Measurements from ENCODE around the gene PPM1N. TPM values are rescaled to one million over a fixed set of nuclear protein-coding genes. Genes with fewer than 3 reads are reported as not detected.

Gene PPM1N
- total and polyA plus RNA-seq, 4 donors, result 0.67 to 2.5 (median 0.88) TPM; not detected in 1

- 84 to 85% methylated on average over 5 of the region's 5 CpGs for WGBS, 2 donors
- ATAC-seq (ENCODE audit: low FRiP score), result no peak
- Histone ChIP-seq H3K9me3 (ENCODE audit: control insufficient read depth, low read length) (no peaks in the 10 kb centered on the region), H3K4me3 (ENCODE audit: low read length in 2 of 2) (no peak overlapping the region), H3K4me1 (ENCODE audit: control insufficient read depth in 1 of 2, insufficient read depth in 2 of 2, low read length in 2 of 2) (no peaks in the 10 kb centered on the region), H3K27ac (ENCODE audit: low read depth in 1 of 2, low read length in 2 of 2) (no peak overlapping the region), H3K27me3 (ENCODE audit: control insufficient read depth in 1 of 2, insufficient read depth in 2 of 2, low read length in 1 of 2) (no peaks in the 10 kb centered on the region), H3K36me3 (ENCODE audit: control insufficient read depth in 1 of 2, insufficient read depth in 2 of 2, low read length in 1 of 2) (no peaks in the 10 kb centered on the region)
- intact Hi-C loops (cut with DNase I), result no loop called here
- no peak for DNase-seq
Measured at GRCh38 chr19:45495178-45495577, 3.1 kb upstream of the PPM1N start.

DNA sequence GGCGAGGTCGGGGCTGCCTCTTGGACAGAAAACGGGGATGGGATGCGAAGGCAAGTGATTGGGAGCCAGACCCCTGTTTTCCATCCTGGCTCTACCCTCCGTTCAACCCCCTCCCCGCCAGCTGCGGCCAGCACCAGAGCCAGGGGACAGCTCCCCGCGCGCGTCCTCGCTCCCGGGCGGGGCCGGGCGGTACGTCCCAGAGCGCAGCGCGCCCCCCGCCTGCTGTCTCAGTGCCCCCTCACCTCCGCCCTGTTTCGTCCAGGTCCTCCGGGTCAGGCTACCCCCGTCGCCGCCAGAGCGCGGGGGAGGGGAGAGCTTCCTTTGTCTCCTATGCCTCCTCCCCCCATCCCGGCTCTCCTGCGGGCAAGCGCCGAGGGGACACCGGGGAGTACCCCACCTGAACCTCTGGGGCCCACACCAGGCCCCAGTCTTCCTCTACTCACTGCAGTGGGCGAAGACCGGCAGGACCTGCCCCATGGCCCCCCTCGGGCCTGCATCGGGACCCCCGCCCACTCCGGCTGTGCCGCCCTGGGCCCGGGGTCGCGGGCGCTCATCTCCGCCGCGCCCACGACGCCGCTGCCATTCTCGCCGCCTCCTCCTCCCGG lies 1.8 kb upstream of the PPM1N start:
- peak in 1 of 2 donors; percentile 85 for DNase-seq
- Histone ChIP-seq H3K27ac (ENCODE audit: low read depth in 1 of 2, low read length in 2 of 2) (no peak overlapping the region), H3K4me1 (ENCODE audit: control insufficient read depth in 1 of 2, insufficient read depth in 2 of 2, low read length in 2 of 2) (no peaks in the 10 kb centered on the region), H3K27me3 (ENCODE audit: control insufficient read depth in 1 of 2, insufficient read depth in 2 of 2, low read length in 1 of 2) (no peaks in the 10 kb centered on the region), H3K4me3 (ENCODE audit: low read length in 2 of 2) (peak overlapping the region; percentile 40 to 56), H3K36me3 (ENCODE audit: control insufficient read depth in 1 of 2, insufficient read depth in 2 of 2, low read length in 1 of 2) (no peaks in the 10 kb centered on the region), H3K9me3 (ENCODE audit: control insufficient read depth, low read length) (no peaks in the 10 kb centered on the region)
- peak; percentile 24 for ATAC-seq (ENCODE audit: low FRiP score)
- intact Hi-C loops (cut with DNase I), result no loop called here
- WGBS, 2 donors, result 1% methylated on average over 40 to 54 of the region's 54 CpGs

DNA sequence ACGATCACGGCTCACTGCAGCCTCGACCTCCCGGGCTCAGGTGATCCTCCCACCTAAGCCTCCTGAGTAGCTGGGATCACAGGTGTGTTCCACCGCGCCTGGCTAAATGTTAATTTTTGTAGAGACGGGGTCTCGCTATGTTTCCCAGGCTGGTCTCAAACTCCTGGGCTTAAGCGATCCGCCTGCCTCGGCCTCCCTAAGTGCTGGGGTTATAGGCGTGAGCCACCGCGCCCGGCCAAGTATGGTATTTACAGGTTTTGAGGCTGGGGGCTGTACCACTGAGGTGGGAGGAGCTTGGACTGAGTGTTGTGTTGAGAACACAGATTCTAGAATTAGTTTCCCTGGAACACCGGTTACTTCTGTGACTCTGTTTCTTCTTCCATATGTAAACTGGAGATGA lies 452 bp upstream of the PPM1N start:
- H3K9me3 ChIP-seq (ENCODE audit: control insufficient read depth, low read length), result no peaks in the 10 kb centered on the region
- WGBS, 2 donors, result 17 to 23% methylated on average over 16 of the region's 16 CpGs
- no peak for DNase-seq
- no peak overlapping the region for H3K27ac ChIP-seq (ENCODE audit: low read depth in 1 of 2, low read length in 2 of 2)
- no peaks in the 10 kb centered on the region for H3K27me3 ChIP-seq (ENCODE audit: control insufficient read depth in 1 of 2, insufficient read depth in 2 of 2, low read length in 1 of 2)
- H3K36me3 ChIP-seq (ENCODE audit: control insufficient read depth in 1 of 2, insufficient read depth in 2 of 2, low read length in 1 of 2), result no peaks in the 10 kb centered on the region
- no peaks in the 10 kb centered on the region for H3K4me1 ChIP-seq (ENCODE audit: control insufficient read depth in 1 of 2, insufficient read depth in 2 of 2, low read length in 2 of 2)
- no peak for ATAC-seq (ENCODE audit: low FRiP score)
- intact Hi-C loops (cut with DNase I), result no loop called here
- H3K4me3 ChIP-seq (ENCODE audit: low read length in 2 of 2), result no peak overlapping the region

DNA sequence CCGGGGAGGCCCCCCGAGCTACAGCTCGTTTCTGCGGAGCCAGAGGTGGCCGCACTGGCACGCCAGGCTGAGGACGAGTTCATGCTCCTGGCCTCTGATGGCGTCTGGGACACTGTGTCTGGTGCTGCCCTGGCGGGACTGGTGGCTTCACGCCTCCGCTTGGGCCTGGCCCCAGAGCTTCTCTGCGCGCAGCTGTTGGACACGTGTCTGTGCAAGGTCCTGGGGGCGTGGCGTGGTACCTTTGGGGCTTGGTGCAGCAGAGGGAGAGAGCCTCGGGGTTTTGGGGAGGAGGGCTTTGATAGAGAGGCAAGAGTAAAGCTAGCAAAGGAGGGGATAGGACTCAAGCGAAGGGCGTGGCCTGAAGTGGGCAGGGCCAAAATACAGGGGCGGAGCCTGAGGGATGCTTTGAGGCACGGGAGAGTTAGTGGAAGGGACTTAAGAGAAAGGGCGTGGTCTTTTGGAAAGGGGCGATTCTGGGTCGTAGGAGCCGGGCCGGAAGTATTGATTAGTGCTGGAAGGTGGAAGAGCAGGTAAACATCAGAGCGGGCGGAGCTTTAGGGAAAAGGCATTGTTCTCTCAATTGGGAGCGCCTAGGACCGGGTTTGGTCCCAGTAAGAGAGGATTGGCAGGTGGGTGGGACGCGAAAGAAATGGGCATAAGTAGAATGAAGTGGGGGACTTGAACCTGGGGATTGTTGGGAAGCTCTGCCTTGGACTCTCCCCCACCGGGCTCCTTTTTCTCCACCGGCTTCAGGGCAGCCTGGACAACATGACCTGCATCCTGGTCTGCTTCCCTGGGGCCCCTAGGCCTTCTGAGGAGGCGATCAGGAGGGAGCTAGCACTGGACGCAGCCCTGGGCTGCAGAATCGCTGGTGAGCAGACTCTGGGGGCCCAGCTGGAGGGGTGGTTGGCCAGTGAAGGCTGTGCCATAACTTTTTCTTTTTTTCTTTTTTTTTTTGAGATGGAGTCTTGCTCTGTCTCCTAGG lies 1.2 kb downstream of the PPM1N start:
- intact Hi-C loops (cut with DNase I), result no loop called here
- Histone ChIP-seq H3K27ac (ENCODE audit: low read depth in 1 of 2, low read length in 2 of 2) (no peak overlapping the region), H3K4me1 (ENCODE audit: control insufficient read depth in 1 of 2, insufficient read depth in 2 of 2, low read length in 2 of 2) (no peaks in the 10 kb centered on the region), H3K27me3 (ENCODE audit: control insufficient read depth in 1 of 2, insufficient read depth in 2 of 2, low read length in 1 of 2) (no peaks in the 10 kb centered on the region), H3K9me3 (ENCODE audit: control insufficient read depth, low read length) (no peaks in the 10 kb centered on the region), H3K36me3 (ENCODE audit: control insufficient read depth in 1 of 2, insufficient read depth in 2 of 2, low read length in 1 of 2) (no peaks in the 10 kb centered on the region), H3K4me3 (ENCODE audit: low read length in 2 of 2) (no peak overlapping the region)
- ATAC-seq (ENCODE audit: low FRiP score) (no peak), DNase-seq (peak in 1 of 2 donors; percentile 71)
- WGBS, 2 donors, result 10 to 11% methylated on average over 37 of the region's 37 CpGs

- DNase-seq (no peak), ATAC-seq (ENCODE audit: low FRiP score) (no peak)
- WGBS, 2 donors, result 84 to 86% methylated on average over 8 of the region's 8 CpGs
- intact Hi-C loops (cut with DNase I), result no loop called here
- H3K9me3 ChIP-seq (ENCODE audit: control insufficient read depth, low read length), result no peaks in the 10 kb centered on the region
- H3K4me1 ChIP-seq (ENCODE audit: control insufficient read depth in 1 of 2, insufficient read depth in 2 of 2, low read length in 2 of 2), result no peaks in the 10 kb centered on the region
- H3K36me3 ChIP-seq (ENCODE audit: control insufficient read depth in 1 of 2, insufficient read depth in 2 of 2, low read length in 1 of 2), result no peaks in the 10 kb centered on the region
- no peak overlapping the region for H3K27ac ChIP-seq (ENCODE audit: low read depth in 1 of 2, low read length in 2 of 2)
- H3K4me3 ChIP-seq (ENCODE audit: low read length in 2 of 2), result no peak overlapping the region
- no peaks in the 10 kb centered on the region for H3K27me3 ChIP-seq (ENCODE audit: control insufficient read depth in 1 of 2, insufficient read depth in 2 of 2, low read length in 1 of 2)
Measured at GRCh38 chr19:45500918-45501729, 2.9 kb downstream of the PPM1N start.

- no peaks in the 10 kb centered on the region for H3K36me3 ChIP-seq (ENCODE audit: control insufficient read depth in 1 of 2, insufficient read depth in 2 of 2, low read length in 1 of 2)
- no peaks in the 10 kb centered on the region for H3K27me3 ChIP-seq (ENCODE audit: control insufficient read depth in 1 of 2, insufficient read depth in 2 of 2, low read length in 1 of 2)
- intact Hi-C loops (cut with DNase I), result no loop called here
- WGBS, 2 donors, result 57 to 67% methylated on average over 2 of the region's 2 CpGs
- H3K9me3 ChIP-seq (ENCODE audit: control insufficient read depth, low read length), result no peaks in the 10 kb centered on the region
- H3K27ac ChIP-seq (ENCODE audit: low read depth in 1 of 2, low read length in 2 of 2), result no peak overlapping the region
- no peak for DNase-seq
- H3K4me3 ChIP-seq (ENCODE audit: low read length in 2 of 2), result no peak overlapping the region
- ATAC-seq (ENCODE audit: low FRiP score), result no peak
- H3K4me1 ChIP-seq (ENCODE audit: control insufficient read depth in 1 of 2, insufficient read depth in 2 of 2, low read length in 2 of 2), result no peaks in the 10 kb centered on the region
Measured at GRCh38 chr19:45501730-45502014, 3.4 kb downstream of the PPM1N start.

DNA sequence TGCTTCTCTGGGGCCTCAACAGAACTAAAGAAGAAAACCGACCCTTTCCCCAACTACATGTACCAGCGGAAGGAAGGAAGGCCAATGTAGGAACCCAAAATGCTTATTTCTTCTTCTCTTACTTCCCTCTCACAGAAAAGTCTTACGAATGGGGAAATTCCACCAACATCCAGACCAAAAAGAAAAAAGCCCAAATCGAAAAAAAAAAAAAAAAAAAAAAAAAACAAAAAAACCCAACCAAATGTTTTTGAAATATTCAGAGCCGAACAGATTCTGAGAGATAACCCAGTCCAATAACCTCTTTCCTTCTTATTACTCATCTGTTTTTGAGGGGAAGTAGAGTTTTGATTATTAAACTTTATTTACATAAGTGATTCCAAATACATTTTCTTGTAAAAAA lies 3.9 kb downstream of the PPM1N start:
- no peak overlapping the region for H3K4me3 ChIP-seq (ENCODE audit: low read length in 2 of 2)
- no peaks in the 10 kb centered on the region for H3K9me3 ChIP-seq (ENCODE audit: control insufficient read depth, low read length)
- ATAC-seq (ENCODE audit: low FRiP score), result no peak
- DNase-seq, result no peak
- H3K36me3 ChIP-seq (ENCODE audit: control insufficient read depth in 1 of 2, insufficient read depth in 2 of 2, low read length in 1 of 2), result no peaks in the 10 kb centered on the region
- 67 to 72% methylated on average over 5 of the region's 5 CpGs for WGBS, 2 donors
- H3K27me3 ChIP-seq (ENCODE audit: control insufficient read depth in 1 of 2, insufficient read depth in 2 of 2, low read length in 1 of 2), result no peaks in the 10 kb centered on the region
- H3K4me1 ChIP-seq (ENCODE audit: control insufficient read depth in 1 of 2, insufficient read depth in 2 of 2, low read length in 2 of 2), result no peaks in the 10 kb centered on the region
- intact Hi-C loops (cut with DNase I), result no loop called here
- no peak overlapping the region for H3K27ac ChIP-seq (ENCODE audit: low read depth in 1 of 2, low read length in 2 of 2)

GRCh38 chr19:45503909-45504308 lies 5.7 kb downstream of the PPM1N start:
- ATAC-seq (ENCODE audit: low FRiP score) (no peak), DNase-seq (no peak)
- Histone ChIP-seq H3K4me1 (ENCODE audit: control insufficient read depth in 1 of 2, insufficient read depth in 2 of 2, low read length in 2 of 2) (no peaks in the 10 kb centered on the region), H3K9me3 (ENCODE audit: control insufficient read depth, low read length) (no peaks in the 10 kb centered on the region), H3K4me3 (ENCODE audit: low read length in 2 of 2) (no peak overlapping the region), H3K27ac (ENCODE audit: low read depth in 1 of 2, low read length in 2 of 2) (no peak overlapping the region), H3K27me3 (ENCODE audit: control insufficient read depth in 1 of 2, insufficient read depth in 2 of 2, low read length in 1 of 2) (no peaks in the 10 kb centered on the region), H3K36me3 (ENCODE audit: control insufficient read depth in 1 of 2, insufficient read depth in 2 of 2, low read length in 1 of 2) (no peaks in the 10 kb centered on the region)
- intact Hi-C loops (cut with DNase I), result no loop called here
- 84 to 86% methylated on average over 9 of the region's 9 CpGs for WGBS, 2 donors
